PFSK-1 (cell line): ENCODE data around the gene MAPKAPK2.

Experiments
- POLR2AphosphoS5 ChIP-seq: IDR thresholded peaks from 2 replicates; pipeline ENCODE4 v1.6.1; 2012; ENCODE audit warnings: low read depth, mild to moderate bottlenecking, control low read depth, low read length, moderate library complexity
- REST ChIP-seq, 2 experiments: IDR thresholded peaks; 2 replicates each; pipeline versions ENCODE4 v1.6.1 to v1.8.0; 2011 to 2012; ENCODE audit warnings: low read depth in 2 of 2, low read length in 2 of 2, control low read depth in 1 of 2, inconsistent platforms in 1 of 2, mild to moderate bottlenecking in 1 of 2, moderate library complexity in 1 of 2; ENCODE audit not compliant: insufficient read depth in 1 of 2
- SIN3A ChIP-seq: IDR thresholded peaks from 2 replicates; pipeline ENCODE4 v1.6.1; 2012; ENCODE audit warnings: mild to moderate bottlenecking, low read length, moderate library complexity, borderline replicate concordance; ENCODE audit not compliant: insufficient read depth
- TAF1 ChIP-seq: IDR thresholded peaks from 2 replicates; pipeline ENCODE4 v1.6.1; 2012; ENCODE audit warnings: low read length, control low read depth, borderline replicate concordance; ENCODE audit not compliant: insufficient read depth

DNA sequence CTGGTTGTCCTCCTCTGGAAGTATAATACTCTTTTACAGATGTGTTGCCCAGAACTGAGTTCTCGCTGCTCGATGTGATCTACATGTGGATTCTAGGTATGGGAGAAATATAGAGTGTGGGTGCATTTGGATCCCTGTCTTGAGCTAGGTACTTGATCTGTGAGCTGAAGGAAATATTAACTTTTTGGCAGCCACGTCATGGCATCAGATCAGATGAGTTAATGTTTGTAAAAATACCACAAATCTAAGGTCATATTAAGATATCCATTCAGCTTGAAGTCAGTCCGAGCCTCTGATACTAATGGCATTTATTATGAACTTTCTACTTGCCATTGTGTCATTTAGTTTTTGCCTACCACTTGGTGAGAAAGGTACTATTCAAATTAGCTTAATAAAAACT lies 24.6 kb downstream of the MAPKAPK2 start:
- TF ChIP-seq SIN3A (no peak), TAF1 (no peak), POLR2AphosphoS5 (no peak), REST (IDR thresholded peaks at IDR 0.05; ENCODE audit: insufficient read depth in 1 of 2, low read depth in 2 of 2, low read length in 2 of 2) (no peak)
